Fibroblast of the conjunctiva (primary cell): Measurements from ENCODE around the gene PGA4.
A peak's percentile ranks its signal among the peaks of the same experiment; 100 is the strongest.
"Not testable (repeated sequence)": the region's sequence is repeated elsewhere in the genome, so short reads cannot be mapped to it uniquely, and the experiment has no call there.

Experiments
- DNase-seq: peaks from one replicate; pipeline ENCODE4 v3.0.0-alpha.2; 2010; ENCODE audit warnings: low read depth

The PGA4 gene

GRCh38 chr11:61222047-61222446 is at the start of gene PGA4:
Gene PGA4, plus strand, starts transcription at chr11:61222347. Its CDS starts 54 bp downstream, at chr11:61222401.
- DNase-seq: not testable (repeated sequence)

- DNase-seq: no peak
These were observed 49.8 kb upstream of the PGA4 start for GRCh38 chr11:61172356-61172755.

- DNase-seq: no peak
These were observed 49.3 kb upstream of the PGA4 start for GRCh38 chr11:61172888-61173287.

- DNase-seq: no peak
These were observed 48.7 kb upstream of the PGA4 start for GRCh38 chr11:61173456-61173855.

GRCh38 chr11:61174273-61174672 is 47.9 kb upstream of the PGA4 start:
- no peak for DNase-seq

GRCh38 chr11:61174949-61175348 is 47.2 kb upstream of the PGA4 start:
- no peak for DNase-seq

GRCh38 chr11:61176446-61176845 is 45.7 kb upstream of the PGA4 start:
- no peak for DNase-seq

- not testable (repeated sequence) for DNase-seq
These were observed 41.9 kb upstream of the PGA4 start for GRCh38 chr11:61180205-61180604.

GRCh38 chr11:61181489-61181888 is 40.7 kb upstream of the PGA4 start:
- DNase-seq: no peak

GRCh38 chr11:61183645-61184044 is 38.5 kb upstream of the PGA4 start:
- DNase-seq: no peak

- DNase-seq: no peak
These were observed 35.6 kb upstream of the PGA4 start for GRCh38 chr11:61186504-61186903.

- peak; percentile 68 for DNase-seq
These were observed 34.5 kb upstream of the PGA4 start for GRCh38 chr11:61187505-61188130.

- DNase-seq: no peak
These were observed 32.2 kb upstream of the PGA4 start for GRCh38 chr11:61189933-61190332.

- DNase-seq: no peak
These were observed 28.6 kb upstream of the PGA4 start for GRCh38 chr11:61193596-61193995.

GRCh38 chr11:61194169-61194671 is 27.9 kb upstream of the PGA4 start:
- DNase-seq: no peak

- no peak for DNase-seq
These were observed 27.0 kb upstream of the PGA4 start for GRCh38 chr11:61194981-61195695.

- no peak for DNase-seq
These were observed 26.4 kb upstream of the PGA4 start for GRCh38 chr11:61195719-61196118.

GRCh38 chr11:61198361-61198760 is 23.8 kb upstream of the PGA4 start:
- no peak for DNase-seq

- DNase-seq: no peak
These were observed 23.1 kb upstream of the PGA4 start for GRCh38 chr11:61198948-61199523.

- no peak for DNase-seq
These were observed 20.7 kb upstream of the PGA4 start for GRCh38 chr11:61201476-61201875.

- not testable (repeated sequence) for DNase-seq
These were observed 19.0 kb upstream of the PGA4 start, which contains the start of gene PGA3 for GRCh38 chr11:61202950-61203746. Gene PGA3, plus strand, starts transcription at chr11:61203515. Its CDS starts 50 bp downstream, at chr11:61203565.

GRCh38 chr11:61203873-61204272 is 18.3 kb upstream of the PGA4 start:
- not testable (repeated sequence) for DNase-seq
